CD4-positive, alpha-beta T cell (primary cell): ENCODE results near the gene CERKL. TPM values are rescaled to one million over a fixed set of nuclear protein-coding genes. Genes with fewer than 3 reads are reported as not detected.

Source experiments
- ATAC-seq: fragments of 200-7000 bp; cut with Tn5 transposase; one replicate; pipeline ENCODE4 v1.10.0; 2022; ENCODE audit warnings: mild to moderate bottlenecking; ENCODE audit not compliant: poor library complexity
- CTCF ChIA-PET: fragments of 350-600 bp; sonication (Branson Sonifier 250); formaldehyde crosslinking; loops from one replicate; lab custom pipeline; 2021; ENCODE audit warnings: antibody characterized with exemption, inconsistent platforms; lab: Charles Lee
- POLR2A ChIA-PET: fragments of 350-600 bp; sonication (Branson Sonifier 250); formaldehyde crosslinking; loops from one replicate; lab custom pipeline; 2021; ENCODE audit warnings: antibody characterized with exemption, inconsistent platforms; lab: Charles Lee
- DNase-seq, 14 experiments: peaks; one replicate each; pipeline ENCODE4 v3.0.0-alpha.2; 2013 to 2020; ENCODE audit warnings: mixed read lengths in 2 of 14
- H3K27ac ChIP-seq, 2 donors: one replicate each; pipeline versions ENCODE4 v1.5.1 to v1.7.0; 2013; ENCODE audit warnings: low read length in 2 of 2, low read depth in 1 of 2, mild to moderate bottlenecking in 1 of 2
- H3K27me3 ChIP-seq, 2 experiments: 1 replicate in 1 of 2; 2 replicates in 1 of 2; pipeline versions ENCODE4 v1.6.1 to v1.7.0; 2013; ENCODE audit warnings: low read length in 2 of 2, control low read depth in 1 of 2, mild to moderate bottlenecking in 1 of 2, moderate library complexity in 1 of 2; ENCODE audit not compliant: insufficient read depth in 2 of 2, control insufficient read depth in 1 of 2
- H3K36me3 ChIP-seq: one replicate; pipeline ENCODE4 v1.6.1; 2013; ENCODE audit warnings: low read length, control low read depth; ENCODE audit not compliant: insufficient read depth
- H3K4me1 ChIP-seq: one replicate; pipeline ENCODE4 v1.6.1; 2013; ENCODE audit warnings: low read length, control low read depth; ENCODE audit not compliant: insufficient read depth
- H3K4me3 ChIP-seq: one replicate; pipeline ENCODE4 v1.5.1; 2013; ENCODE audit warnings: mild to moderate bottlenecking, low read length, moderate library complexity
- H3K9me3 ChIP-seq, 2 experiments: 1 replicate in 1 of 2; 2 replicates in 1 of 2; pipeline versions ENCODE4 v1.6.1 to v1.7.0; 2013; ENCODE audit warnings: low read length in 2 of 2, mild to moderate bottlenecking in 2 of 2, control low read depth in 1 of 2, moderate library complexity in 1 of 2; ENCODE audit not compliant: control insufficient read depth in 1 of 2, insufficient read depth in 1 of 2
- H3K27ac Mint-ChIP-seq: one replicate; pipeline ENCODE4 v1.8.0; 2020; ENCODE audit warnings: mixed read lengths
- H3K27me3 Mint-ChIP-seq: one replicate; pipeline ENCODE4 v1.8.0; 2021; ENCODE audit warnings: mixed read lengths
- H3K36me3 Mint-ChIP-seq: one replicate; pipeline ENCODE4 v1.8.0; 2021; ENCODE audit warnings: low read depth, mixed read lengths
- H3K4me1 Mint-ChIP-seq: one replicate; pipeline ENCODE4 v1.8.0; 2021; ENCODE audit warnings: low read depth, mixed read lengths
- H3K4me3 Mint-ChIP-seq: one replicate; pipeline ENCODE4 v1.8.0; 2020; ENCODE audit warnings: mild to moderate bottlenecking, mixed read lengths
- H3K9me3 Mint-ChIP-seq: one replicate; pipeline ENCODE4 v1.8.0; 2020; ENCODE audit warnings: mixed read lengths
- intact Hi-C, 2 experiments: fragments of 100-400 bp; cut with DNase I in 1 of 2; cut with micrococcal nuclease in 1 of 2; formaldehyde crosslinking; loops; one replicate each; pipeline versions ENCODE4 v1.15.1 to v1.9.0; 2023 to 2025; cut with DNase I, micrococcal nuclease
- total RNA-seq, 174 experiments: library from RNA in 2 of 174; stranded (reverse) in 2 of 174; gene quantifications; one replicate each; pipeline ENCODE4 v1.2.3 and lab custom pipeline; 2021 to 2026
- TF ChIP-seq, protein P1 (sequence below): fragments of 200-600 bp; IDR thresholded peaks from one replicate; pipeline ENCODE4 v1.8.0; 2022; ENCODE audit warnings: antibody characterized with exemption, mild to moderate bottlenecking

Gene CERKL
- total RNA-seq, 2 experiments from 2014 or later: not detected

DNA sequence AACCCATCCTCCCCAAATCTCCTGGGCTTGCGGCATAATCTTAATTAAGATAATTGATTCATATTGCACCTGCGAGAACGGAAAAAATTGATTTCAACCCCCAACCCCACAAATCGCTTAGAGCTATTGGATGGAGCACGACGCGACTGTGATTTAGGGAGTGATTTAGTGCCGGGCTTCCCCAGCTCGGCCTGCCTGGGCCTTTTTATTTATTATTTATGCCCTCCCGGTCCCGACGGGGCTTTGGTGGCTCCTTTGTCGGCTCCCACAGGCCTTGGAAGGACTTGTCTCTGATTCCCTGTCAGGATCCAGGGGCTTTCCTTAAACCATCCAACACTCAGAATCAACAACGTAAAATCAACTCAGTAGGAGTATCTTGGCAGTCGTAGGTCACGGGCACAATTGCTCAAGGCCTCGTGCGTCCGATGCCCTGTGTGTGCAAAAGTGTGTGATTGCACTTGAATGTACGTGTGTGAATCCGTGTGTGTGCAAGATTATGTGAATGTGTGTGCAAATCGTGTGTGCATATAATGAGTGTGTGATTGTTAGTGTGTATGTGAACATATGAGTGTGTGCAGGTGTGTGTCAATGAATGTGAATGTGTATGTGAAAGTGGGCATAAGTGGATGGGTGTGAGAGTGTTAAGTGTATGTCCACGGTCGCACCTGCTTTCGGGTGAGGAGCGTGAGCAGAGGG, 27.7 kb upstream of the CERKL start:
- peaks cover 43% of the 10 kb centered on the region for H3K4me1 Mint-ChIP-seq

DNA sequence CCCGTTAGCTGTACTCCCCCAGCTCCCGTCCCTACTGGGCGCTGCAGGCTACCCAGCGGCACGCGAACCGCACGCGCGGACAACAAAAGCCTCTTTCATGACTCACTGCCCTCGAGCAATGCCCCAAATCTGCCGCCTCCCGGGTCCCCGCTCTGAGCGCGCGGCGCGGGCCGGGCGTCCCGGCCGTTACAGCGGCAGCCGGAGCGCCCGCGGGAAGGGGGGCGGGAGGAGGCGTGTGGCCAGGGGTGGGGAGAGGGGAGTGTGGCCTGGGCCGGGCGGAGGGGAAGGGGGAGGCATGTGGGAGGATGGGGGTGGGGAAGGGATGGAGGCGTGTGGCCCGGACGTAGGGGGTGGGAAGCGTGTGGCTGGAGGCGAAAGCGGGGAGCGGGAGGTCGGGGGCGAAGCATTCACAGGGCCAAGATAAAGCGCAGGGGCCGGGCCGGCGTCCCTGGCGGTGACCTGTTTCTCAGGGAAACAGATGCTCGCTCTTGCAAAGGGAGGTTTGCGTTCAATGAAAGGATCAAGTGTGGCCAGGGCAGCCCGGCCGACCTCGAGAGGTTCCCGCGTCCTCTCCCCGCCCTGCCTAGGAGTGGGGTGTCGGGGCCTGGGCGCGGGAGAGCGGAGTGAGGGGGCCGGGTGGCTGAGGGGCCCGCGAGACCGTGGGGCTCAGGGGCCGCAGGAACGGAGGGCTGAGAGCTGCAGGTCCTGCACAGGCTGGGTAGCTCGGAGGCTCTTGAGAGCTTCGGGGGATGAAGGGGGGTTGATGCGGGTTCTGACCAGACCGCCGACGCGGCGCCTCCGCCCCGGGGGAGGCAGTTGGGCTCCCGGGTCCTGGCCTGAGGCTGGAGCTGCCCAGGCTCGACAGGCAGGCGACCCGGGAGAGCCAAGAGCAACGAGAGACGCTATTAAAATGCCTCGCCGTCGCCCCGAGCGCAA, 26.9 kb upstream of the CERKL start:
- H3K9me3 ChIP-seq: peaks cover 0 to 48% of the 10 kb centered on the region in 2 experiments

More for the DNA sequence above, 27.7 kb upstream of the CERKL start:
- Histone ChIP-seq H3K27ac (no peak overlapping the region), H3K4me3 (no peak overlapping the region), H3K9me3 (peaks cover 0 to 42% of the 10 kb centered on the region in 2 experiments), H3K36me3 (no peaks in the 10 kb centered on the region), H3K4me1 (peaks cover 47% of the 10 kb centered on the region), H3K27me3 (peaks cover 65 to 81% of the 10 kb centered on the region in 2 experiments)
- TF ChIP-seq, protein P1, sequence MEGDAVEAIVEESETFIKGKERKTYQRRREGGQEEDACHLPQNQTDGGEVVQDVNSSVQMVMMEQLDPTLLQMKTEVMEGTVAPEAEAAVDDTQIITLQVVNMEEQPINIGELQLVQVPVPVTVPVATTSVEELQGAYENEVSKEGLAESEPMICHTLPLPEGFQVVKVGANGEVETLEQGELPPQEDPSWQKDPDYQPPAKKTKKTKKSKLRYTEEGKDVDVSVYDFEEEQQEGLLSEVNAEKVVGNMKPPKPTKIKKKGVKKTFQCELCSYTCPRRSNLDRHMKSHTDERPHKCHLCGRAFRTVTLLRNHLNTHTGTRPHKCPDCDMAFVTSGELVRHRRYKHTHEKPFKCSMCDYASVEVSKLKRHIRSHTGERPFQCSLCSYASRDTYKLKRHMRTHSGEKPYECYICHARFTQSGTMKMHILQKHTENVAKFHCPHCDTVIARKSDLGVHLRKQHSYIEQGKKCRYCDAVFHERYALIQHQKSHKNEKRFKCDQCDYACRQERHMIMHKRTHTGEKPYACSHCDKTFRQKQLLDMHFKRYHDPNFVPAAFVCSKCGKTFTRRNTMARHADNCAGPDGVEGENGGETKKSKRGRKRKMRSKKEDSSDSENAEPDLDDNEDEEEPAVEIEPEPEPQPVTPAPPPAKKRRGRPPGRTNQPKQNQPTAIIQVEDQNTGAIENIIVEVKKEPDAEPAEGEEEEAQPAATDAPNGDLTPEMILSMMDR: no peak
- H3K36me3 Mint-ChIP-seq: no peaks in the 10 kb centered on the region
- ChIA-PET CTCF (no interaction called here), POLR2A (no interaction called here)
- peaks cover 91% of the 10 kb centered on the region for H3K27me3 Mint-ChIP-seq
- no peak overlapping the region for H3K4me3 Mint-ChIP-seq
- H3K27ac Mint-ChIP-seq: no peak overlapping the region
- intact Hi-C loops: no loop called here
- ATAC-seq: no peak
- H3K9me3 Mint-ChIP-seq: no peaks in the 10 kb centered on the region
- DNase-seq: no peak

DNA sequence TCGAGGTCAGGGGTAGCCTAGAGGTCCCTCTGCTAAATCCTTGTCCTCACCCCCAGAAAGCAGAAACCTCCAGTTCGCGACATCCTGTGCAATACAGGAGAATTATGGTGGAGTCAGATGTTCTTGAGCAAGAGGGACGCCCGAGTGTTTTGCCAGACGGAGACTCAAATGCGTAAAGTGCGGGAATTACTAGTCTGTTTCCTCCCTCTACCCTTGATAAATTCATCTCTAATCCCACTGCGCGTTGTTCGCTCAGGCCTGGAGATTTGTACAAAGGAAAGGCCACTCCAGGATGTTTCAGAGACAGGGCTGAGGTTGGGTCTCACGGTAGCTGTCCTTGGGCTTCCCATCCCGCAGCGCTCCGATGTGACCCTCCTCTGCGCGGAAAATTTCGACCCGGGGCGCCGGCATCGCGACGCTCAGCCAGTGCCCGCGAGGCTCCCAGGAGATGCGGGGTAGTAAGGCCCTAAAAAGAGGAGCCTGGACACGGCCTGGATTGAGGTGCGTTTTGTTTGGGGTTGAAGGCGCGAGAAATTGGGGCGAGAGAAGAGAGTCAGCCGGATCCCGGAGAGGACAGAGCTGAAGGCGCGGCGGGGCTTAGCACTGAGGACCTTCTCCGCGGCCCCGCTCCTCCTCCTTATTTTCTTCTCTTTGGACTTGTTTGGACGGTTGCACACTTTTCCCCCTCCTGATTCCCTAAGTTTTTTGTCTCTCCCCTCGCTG, 26.1 kb upstream of the CERKL start:
- peaks cover under 1 to 56% of the 10 kb centered on the region in 2 experiments for H3K9me3 ChIP-seq
- ChIA-PET POLR2A (no interaction called here), CTCF (no interaction called here)
- peak overlapping the region; percentile 64 for H3K4me3 Mint-ChIP-seq
- peaks cover 47% of the 10 kb centered on the region for H3K4me1 Mint-ChIP-seq
- peaks cover 81 to 97% of the 10 kb centered on the region in 2 experiments for H3K27me3 ChIP-seq
- intact Hi-C loops: no loop called here
- H3K36me3 ChIP-seq: no peaks in the 10 kb centered on the region
- TF ChIP-seq, protein P1: no peak
- no peak overlapping the region for H3K4me3 ChIP-seq
- H3K27me3 Mint-ChIP-seq: peaks cover 95% of the 10 kb centered on the region
- DNase-seq: no peak
- no peak overlapping the region for H3K27ac ChIP-seq
- H3K27ac Mint-ChIP-seq: no peak overlapping the region
- H3K4me1 ChIP-seq: peaks cover 51% of the 10 kb centered on the region
- peaks cover 1% of the 10 kb centered on the region for H3K9me3 Mint-ChIP-seq
- H3K36me3 Mint-ChIP-seq: no peaks in the 10 kb centered on the region
- ATAC-seq: no peak

More for the DNA sequence above, 26.9 kb upstream of the CERKL start:
- Histone ChIP-seq H3K4me3 (no peak overlapping the region), H3K27me3 (peaks cover 73 to 89% of the 10 kb centered on the region in 2 experiments), H3K36me3 (no peaks in the 10 kb centered on the region), H3K27ac (no peak overlapping the region), H3K4me1 (peaks cover 47% of the 10 kb centered on the region)
- peaks cover 92% of the 10 kb centered on the region for H3K27me3 Mint-ChIP-seq
- TF ChIP-seq, protein P1: no peak
- ChIA-PET POLR2A (no interaction called here), CTCF (no interaction called here)
- ATAC-seq (no peak), DNase-seq (peak in 1 of 14 experiments; percentile 8)
- H3K9me3 Mint-ChIP-seq: no peaks in the 10 kb centered on the region
- intact Hi-C loops: no loop called here
- peak overlapping the region; percentile 64 for H3K4me3 Mint-ChIP-seq
- H3K36me3 Mint-ChIP-seq: no peaks in the 10 kb centered on the region
- H3K27ac Mint-ChIP-seq: no peak overlapping the region
- peaks cover 46% of the 10 kb centered on the region for H3K4me1 Mint-ChIP-seq
